BJ (cell line): Measurements from ENCODE around the gene TMC1. TPM values are rescaled to one million over a fixed set of nuclear protein-coding genes. Genes with fewer than 3 reads are reported as not detected.

ENCODE experiments used
- CTCF ChIA-PET: fragments of 350-600 bp; formaldehyde crosslinking; extraction: SDS; loops from one replicate; lab custom pipeline; 2021; ENCODE audit warnings: antibody characterized with exemption, inconsistent platforms; lab: Yijun Ruan, JAX
- POLR2A ChIA-PET: fragments of 300-600 bp; sonication (Branson Sonifier 250); formaldehyde crosslinking; extraction: SDS; loops from one replicate; lab custom pipeline; 2021; ENCODE audit warnings: antibody characterized with exemption; lab: Charles Lee
- DNase-seq: peaks from one replicate; pipeline ENCODE4 v3.0.0-alpha.2; 2011; ENCODE audit warnings: low read depth
- H3K27me3 ChIP-seq: 2 replicates; pipeline ENCODE4 v1.6.0; 2011; ENCODE audit warnings: low read length; ENCODE audit not compliant: control insufficient read depth, insufficient read depth
- H3K36me3 ChIP-seq: 2 replicates; pipeline ENCODE4 v1.5.1; 2011; ENCODE audit warnings: low read length; ENCODE audit not compliant: control insufficient read depth, insufficient read depth
- H3K4me3 ChIP-seq: 2 replicates; pipeline ENCODE4 v1.5.1; 2011; ENCODE audit warnings: low read depth, mild to moderate bottlenecking, control low read depth, low read length
- CTCF ChIP-seq: IDR thresholded peaks from 2 replicates; pipeline ENCODE4 v1.5.1; 2011; ENCODE audit warnings: low read depth, mild to moderate bottlenecking, control low read depth, inconsistent platforms, low read length, moderate library complexity; ENCODE audit not compliant: insufficient read depth
- polyA plus RNA-seq: library from polyadenylated mRNA; depleted of rRNA; stranded (reverse); fragments of >200 nt; gene quantifications from 2 replicates; pipeline ENCODE4 v1.2.3, GENCODE V29; 2011

The TMC1 gene
- polyA plus RNA-seq, 1 experiment, result 1.2 TPM

- DNase-seq, result no peak
- TF ChIP-seq CTCF, result no peak
- Histone ChIP-seq H3K27me3 (no peaks in the 10 kb centered on the region), H3K4me3 (no peak overlapping the region), H3K36me3 (no peaks in the 10 kb centered on the region)
- ChIA-PET CTCF (no interaction called here), POLR2A (no interaction called here)
Measured at GRCh38 chr9:72635197-72635596, 113.8 kb downstream of the TMC1 start.

- H3K4me3 ChIP-seq, result no peak overlapping the region
- no peaks in the 10 kb centered on the region for H3K27me3 ChIP-seq
- no peaks in the 10 kb centered on the region for H3K36me3 ChIP-seq
- ChIA-PET CTCF (interaction anchor here (1.2 kb wide), 1 partner anchor 9 kb away, joined by 3 read pairs; no protein-coding TSS in a partner anchor), POLR2A (no interaction called here)
- no peak for DNase-seq
- no peak for TF ChIP-seq CTCF
Measured at GRCh38 chr9:72636621-72637020, 115.2 kb downstream of the TMC1 start.

GRCh38 chr9:72643651-72644050 is 122.2 kb downstream of the TMC1 start:
- no peaks in the 10 kb centered on the region for H3K36me3 ChIP-seq
- H3K4me3 ChIP-seq, result no peak overlapping the region
- ChIA-PET CTCF (no interaction called here), POLR2A (no interaction called here)
- no peaks in the 10 kb centered on the region for H3K27me3 ChIP-seq
- DNase-seq, result no peak
- TF ChIP-seq CTCF, result no peak

GRCh38 chr9:72646061-72646460 is 124.7 kb downstream of the TMC1 start:
- no peak overlapping the region for H3K4me3 ChIP-seq

GRCh38 chr9:72648324-72649126 is 127.1 kb downstream of the TMC1 start:
- Histone ChIP-seq H3K36me3 (no peaks in the 10 kb centered on the region), H3K4me3 (no peak overlapping the region), H3K27me3 (no peaks in the 10 kb centered on the region)
- POLR2A ChIA-PET, result no interaction called here
- DNase-seq, result no peak
- CTCF ChIA-PET, result no interaction called here
- TF ChIP-seq CTCF, result no peak

More at GRCh38 chr9:72646061-72646460, 124.7 kb downstream of the TMC1 start:
- ChIA-PET POLR2A (no interaction called here), CTCF (interaction anchor here (1.2 to 2.0 kb wide), 5 partner anchors 10 to 365 kb away, joined by 3 to 5 read pairs (median 3); no protein-coding TSS in a partner anchor)
- Histone ChIP-seq H3K27me3 (no peaks in the 10 kb centered on the region), H3K36me3 (no peaks in the 10 kb centered on the region)
- DNase-seq, result no peak
- TF ChIP-seq CTCF, result no peak
